Keratinocyte (primary cell): ENCODE data around the gene COQ4.

Experiments used
- CTCF ChIP-seq, 3 experiments: IDR thresholded peaks in 1 of 3; conservative IDR thresholded peaks in 1 of 3; optimal IDR thresholded peaks in 1 of 3; 2 replicates in 2 of 3; 3 replicates in 1 of 3; pipeline versions ENCODE3 to v1.5.1; 2011; ENCODE audit warnings: low read length in 3 of 3, mild to moderate bottlenecking in 3 of 3, moderate library complexity in 2 of 3, control low read depth in 1 of 3, inconsistent platforms in 1 of 3; ENCODE audit not compliant: insufficient read depth in 2 of 3; ENCODE audit errors: extremely low read depth in 1 of 3
- EZH2 ChIP-seq: IDR thresholded peaks from one replicate; pipeline ENCODE4 v1.6.1; 2012; ENCODE audit warnings: inconsistent platforms, mild to moderate bottlenecking, low read length, moderate library complexity

- TF ChIP-seq CTCF (optimal IDR thresholded peaks at IDR 0.05 in 1 of 3, IDR thresholded peaks at IDR 0.05 in 1 of 3, conservative IDR thresholded peaks at IDR 0.05 in 1 of 3; ENCODE audit: extremely low read depth in 1 of 3, insufficient read depth in 2 of 3, low read length in 3 of 3) = no peak
- TF ChIP-seq EZH2 = no peak
These were observed 51.6 kb downstream of the COQ4 start for GRCh38 chr9:128374221-128374675.
